ENCODE data around the gene PDS5A. TPM values are rescaled to one million over a fixed set of nuclear protein-coding genes. Genes with fewer than 3 reads are reported as not detected.
A peak's percentile ranks its signal among the peaks of the same experiment; 100 is the strongest.

Gene PDS5A
- total and polyA plus RNA-seq, 2 of the 13 experiments (the other 11 are each of a cell fraction or from before 2014, with no cell fraction given) = 31.8 to 57.0 TPM

DNA sequence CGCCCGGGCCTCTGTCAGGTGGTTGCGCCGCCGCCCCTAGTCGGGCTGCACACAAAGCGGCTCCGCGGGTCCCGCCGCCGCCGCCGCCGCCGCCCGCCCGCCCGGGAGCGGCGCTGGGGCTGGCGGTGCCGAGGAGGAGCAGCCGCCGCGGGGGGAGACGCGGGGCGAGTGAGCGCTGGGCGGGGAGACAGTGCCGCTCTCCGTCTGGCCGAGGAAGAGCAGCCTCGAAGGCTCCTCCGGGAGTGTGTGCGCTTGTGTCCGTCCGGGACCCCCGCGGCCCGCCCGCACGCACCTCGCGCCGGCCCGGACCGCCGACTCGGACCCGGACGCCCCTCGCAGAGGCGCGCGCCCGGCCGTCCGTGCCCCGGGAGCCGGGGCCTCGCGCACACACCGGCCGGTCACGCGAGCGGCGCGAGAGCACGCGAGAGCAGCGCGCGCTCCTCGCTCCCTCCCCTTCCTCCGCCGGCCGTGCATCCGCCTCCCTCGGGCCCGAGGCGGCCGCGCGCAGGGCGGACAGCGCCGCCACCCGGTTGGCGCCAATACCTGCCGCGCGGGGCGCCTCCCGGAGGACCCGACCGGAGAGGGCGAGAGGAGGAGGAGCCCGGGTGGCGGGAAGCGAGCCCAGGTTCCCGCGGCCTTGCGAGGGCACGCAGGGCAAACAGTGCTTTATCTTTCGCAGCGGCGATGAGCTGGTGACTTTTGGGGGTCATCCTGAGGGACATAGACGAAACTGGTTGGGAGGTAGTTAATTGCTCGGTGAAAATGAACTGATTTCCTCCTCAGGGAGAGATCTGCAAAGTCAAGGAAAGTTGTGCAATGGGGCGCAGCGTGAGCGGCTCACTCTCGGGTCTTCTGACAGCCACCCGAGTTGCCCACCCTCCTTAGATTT is at the start of gene PDS5A (continued):
- TF ChIP-seq, protein P1, sequence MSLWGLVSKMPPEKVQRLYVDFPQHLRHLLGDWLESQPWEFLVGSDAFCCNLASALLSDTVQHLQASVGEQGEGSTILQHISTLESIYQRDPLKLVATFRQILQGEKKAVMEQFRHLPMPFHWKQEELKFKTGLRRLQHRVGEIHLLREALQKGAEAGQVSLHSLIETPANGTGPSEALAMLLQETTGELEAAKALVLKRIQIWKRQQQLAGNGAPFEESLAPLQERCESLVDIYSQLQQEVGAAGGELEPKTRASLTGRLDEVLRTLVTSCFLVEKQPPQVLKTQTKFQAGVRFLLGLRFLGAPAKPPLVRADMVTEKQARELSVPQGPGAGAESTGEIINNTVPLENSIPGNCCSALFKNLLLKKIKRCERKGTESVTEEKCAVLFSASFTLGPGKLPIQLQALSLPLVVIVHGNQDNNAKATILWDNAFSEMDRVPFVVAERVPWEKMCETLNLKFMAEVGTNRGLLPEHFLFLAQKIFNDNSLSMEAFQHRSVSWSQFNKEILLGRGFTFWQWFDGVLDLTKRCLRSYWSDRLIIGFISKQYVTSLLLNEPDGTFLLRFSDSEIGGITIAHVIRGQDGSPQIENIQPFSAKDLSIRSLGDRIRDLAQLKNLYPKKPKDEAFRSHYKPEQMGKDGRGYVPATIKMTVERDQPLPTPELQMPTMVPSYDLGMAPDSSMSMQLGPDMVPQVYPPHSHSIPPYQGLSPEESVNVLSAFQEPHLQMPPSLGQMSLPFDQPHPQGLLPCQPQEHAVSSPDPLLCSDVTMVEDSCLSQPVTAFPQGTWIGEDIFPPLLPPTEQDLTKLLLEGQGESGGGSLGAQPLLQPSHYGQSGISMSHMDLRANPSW (CRISPR knock-in tag; IDR thresholded peaks at IDR 0.05; ENCODE audit: borderline replicate concordance) = peak; percentile 50; the same call in 1 of the 2 replicates
- no peak for TF ChIP-seq FIP1L1 (IDR thresholded peaks at IDR 0.05; ENCODE audit: borderline replicate concordance, insufficient read depth, low read depth, low read length)
- TF ChIP-seq, protein P2, sequence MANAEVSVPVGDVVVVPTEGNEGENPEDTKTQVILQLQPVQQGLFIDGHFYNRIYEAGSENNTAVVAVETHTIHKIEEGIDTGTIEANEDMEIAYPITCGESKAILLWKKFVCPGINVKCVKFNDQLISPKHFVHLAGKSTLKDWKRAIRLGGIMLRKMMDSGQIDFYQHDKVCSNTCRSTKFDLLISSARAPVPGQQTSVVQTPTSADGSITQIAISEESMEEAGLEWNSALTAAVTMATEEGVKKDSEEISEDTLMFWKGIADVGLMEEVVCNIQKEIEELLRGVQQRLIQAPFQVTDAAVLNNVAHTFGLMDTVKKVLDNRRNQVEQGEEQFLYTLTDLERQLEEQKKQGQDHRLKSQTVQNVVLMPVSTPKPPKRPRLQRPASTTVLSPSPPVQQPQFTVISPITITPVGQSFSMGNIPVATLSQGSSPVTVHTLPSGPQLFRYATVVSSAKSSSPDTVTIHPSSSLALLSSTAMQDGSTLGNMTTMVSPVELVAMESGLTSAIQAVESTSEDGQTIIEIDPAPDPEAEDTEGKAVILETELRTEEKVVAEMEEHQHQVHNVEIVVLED (CRISPR knock-in tag; IDR thresholded peaks at IDR 0.05; ENCODE audit: borderline replicate concordance) = peak; percentile 67; the same call in 1 of the 2 replicates
- TF ChIP-seq, protein P3, sequence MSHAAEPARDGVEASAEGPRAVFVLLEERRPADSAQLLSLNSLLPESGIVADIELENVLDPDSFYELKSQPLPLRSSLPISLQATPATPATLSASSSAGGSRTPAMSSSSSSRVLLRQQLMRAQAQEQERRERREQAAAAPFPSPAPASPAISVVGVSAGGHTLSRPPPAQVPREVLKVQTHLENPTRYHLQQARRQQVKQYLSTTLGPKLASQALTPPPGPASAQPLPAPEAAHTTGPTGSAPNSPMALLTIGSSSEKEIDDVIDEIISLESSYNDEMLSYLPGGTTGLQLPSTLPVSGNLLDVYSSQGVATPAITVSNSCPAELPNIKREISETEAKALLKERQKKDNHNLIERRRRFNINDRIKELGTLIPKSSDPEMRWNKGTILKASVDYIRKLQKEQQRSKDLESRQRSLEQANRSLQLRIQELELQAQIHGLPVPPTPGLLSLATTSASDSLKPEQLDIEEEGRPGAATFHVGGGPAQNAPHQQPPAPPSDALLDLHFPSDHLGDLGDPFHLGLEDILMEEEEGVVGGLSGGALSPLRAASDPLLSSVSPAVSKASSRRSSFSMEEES (CRISPR knock-in tag; IDR thresholded peaks at IDR 0.05) = peak; percentile 49; the same call in 1 of the 2 replicates
- TF ChIP-seq, protein P4, sequence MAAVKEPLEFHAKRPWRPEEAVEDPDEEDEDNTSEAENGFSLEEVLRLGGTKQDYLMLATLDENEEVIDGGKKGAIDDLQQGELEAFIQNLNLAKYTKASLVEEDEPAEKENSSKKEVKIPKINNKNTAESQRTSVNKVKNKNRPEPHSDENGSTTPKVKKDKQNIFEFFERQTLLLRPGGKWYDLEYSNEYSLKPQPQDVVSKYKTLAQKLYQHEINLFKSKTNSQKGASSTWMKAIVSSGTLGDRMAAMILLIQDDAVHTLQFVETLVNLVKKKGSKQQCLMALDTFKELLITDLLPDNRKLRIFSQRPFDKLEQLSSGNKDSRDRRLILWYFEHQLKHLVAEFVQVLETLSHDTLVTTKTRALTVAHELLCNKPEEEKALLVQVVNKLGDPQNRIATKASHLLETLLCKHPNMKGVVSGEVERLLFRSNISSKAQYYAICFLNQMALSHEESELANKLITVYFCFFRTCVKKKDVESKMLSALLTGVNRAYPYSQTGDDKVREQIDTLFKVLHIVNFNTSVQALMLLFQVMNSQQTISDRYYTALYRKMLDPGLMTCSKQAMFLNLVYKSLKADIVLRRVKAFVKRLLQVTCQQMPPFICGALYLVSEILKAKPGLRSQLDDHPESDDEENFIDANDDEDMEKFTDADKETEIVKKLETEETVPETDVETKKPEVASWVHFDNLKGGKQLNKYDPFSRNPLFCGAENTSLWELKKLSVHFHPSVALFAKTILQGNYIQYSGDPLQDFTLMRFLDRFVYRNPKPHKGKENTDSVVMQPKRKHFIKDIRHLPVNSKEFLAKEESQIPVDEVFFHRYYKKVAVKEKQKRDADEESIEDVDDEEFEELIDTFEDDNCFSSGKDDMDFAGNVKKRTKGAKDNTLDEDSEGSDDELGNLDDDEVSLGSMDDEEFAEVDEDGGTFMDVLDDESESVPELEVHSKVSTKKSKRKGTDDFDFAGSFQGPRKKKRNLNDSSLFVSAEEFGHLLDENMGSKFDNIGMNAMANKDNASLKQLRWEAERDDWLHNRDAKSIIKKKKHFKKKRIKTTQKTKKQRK (IDR thresholded peaks at IDR 0.05; ENCODE audit: low read length) = no peak
- TF ChIP-seq, protein P5, sequence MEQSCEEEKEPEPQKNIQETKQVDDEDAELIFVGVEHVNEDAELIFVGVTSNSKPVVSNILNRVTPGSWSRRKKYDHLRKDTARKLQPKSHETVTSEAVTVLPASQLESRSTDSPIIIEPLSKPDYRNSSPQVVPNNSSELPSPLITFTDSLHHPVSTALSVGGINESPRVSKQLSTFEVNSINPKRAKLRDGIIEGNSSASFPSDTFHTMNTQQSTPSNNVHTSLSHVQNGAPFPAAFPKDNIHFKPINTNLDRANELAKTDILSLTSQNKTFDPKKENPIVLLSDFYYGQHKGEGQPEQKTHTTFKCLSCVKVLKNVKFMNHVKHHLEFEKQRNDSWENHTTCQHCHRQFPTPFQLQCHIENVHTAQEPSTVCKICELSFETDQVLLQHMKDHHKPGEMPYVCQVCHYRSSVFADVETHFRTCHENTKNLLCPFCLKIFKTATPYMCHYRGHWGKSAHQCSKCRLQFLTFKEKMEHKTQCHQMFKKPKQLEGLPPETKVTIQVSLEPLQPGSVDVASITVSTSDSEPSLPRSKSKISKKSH (CRISPR knock-in tag; IDR thresholded peaks at IDR 0.05; ENCODE audit: borderline replicate concordance) = peak; percentile 49; the same call in 1 of the 2 replicates
- TF ChIP-seq FOXA3 (CRISPR knock-in tag; IDR thresholded peaks at IDR 0.05) = peak; percentile 69
- peak; percentile 34; the same call in 1 of the 2 replicates for TF ChIP-seq ZNF768 (CRISPR knock-in tag; IDR thresholded peaks at IDR 0.05)
- TF ChIP-seq GPN1 (CRISPR knock-in tag; IDR thresholded peaks at IDR 0.05; ENCODE audit: borderline replicate concordance) = no peak
- no peak for TF ChIP-seq ZNF335 (CRISPR knock-in tag; IDR thresholded peaks at IDR 0.05)
- TF ChIP-seq ZNF224 (CRISPR knock-in tag; IDR thresholded peaks at IDR 0.05) = no peak
- TF ChIP-seq, protein P6, sequence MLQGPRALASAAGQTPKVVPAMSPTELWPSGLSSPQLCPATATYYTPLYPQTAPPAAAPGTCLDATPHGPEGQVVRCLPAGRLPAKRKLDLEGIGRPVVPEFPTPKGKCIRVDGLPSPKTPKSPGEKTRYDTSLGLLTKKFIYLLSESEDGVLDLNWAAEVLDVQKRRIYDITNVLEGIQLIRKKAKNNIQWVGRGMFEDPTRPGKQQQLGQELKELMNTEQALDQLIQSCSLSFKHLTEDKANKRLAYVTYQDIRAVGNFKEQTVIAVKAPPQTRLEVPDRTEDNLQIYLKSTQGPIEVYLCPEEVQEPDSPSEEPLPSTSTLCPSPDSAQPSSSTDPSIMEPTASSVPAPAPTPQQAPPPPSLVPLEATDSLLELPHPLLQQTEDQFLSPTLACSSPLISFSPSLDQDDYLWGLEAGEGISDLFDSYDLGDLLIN (CRISPR knock-in tag; IDR thresholded peaks at IDR 0.05; ENCODE audit: borderline replicate concordance) = peak; percentile 97; the same call in 1 of the 2 replicates
- TF ChIP-seq ZNF329 (CRISPR knock-in tag; IDR thresholded peaks at IDR 0.05; ENCODE audit: low read depth) = peak; percentile 76

All from HepG2 (cell line).